Fibroblast of lung (primary cell): Measurements from ENCODE around the gene LRP8. TPM values are rescaled to one million over a fixed set of nuclear protein-coding genes. Genes with fewer than 3 reads are reported as not detected.

Source experiments
- DNase-seq, 2 donors: peaks; one replicate each; pipeline versions ENCODE4 v3.0.0 to v3.0.0-alpha.2; 2010; ENCODE audit warnings: low read depth in 2 of 2
- H2AFZ ChIP-seq: 2 replicates; pipeline ENCODE4 v1.5.1; 2012; ENCODE audit warnings: low read length, control low read depth, inconsistent platforms
- H3K27ac ChIP-seq: 2 replicates; pipeline ENCODE4 v1.5.1; 2011; ENCODE audit warnings: low read length, control low read depth; ENCODE audit not compliant: insufficient read depth
- H3K27me3 ChIP-seq: 2 replicates; pipeline ENCODE4 v1.5.1; 2011; ENCODE audit warnings: mild to moderate bottlenecking, low read length; ENCODE audit not compliant: control insufficient read depth, insufficient read depth
- H3K36me3 ChIP-seq: 2 replicates; pipeline ENCODE4 v1.5.1; 2011; ENCODE audit warnings: low read length; ENCODE audit not compliant: control insufficient read depth, insufficient read depth
- H3K4me1 ChIP-seq: 2 replicates; pipeline ENCODE4 v1.5.1; 2011; ENCODE audit warnings: low read length; ENCODE audit not compliant: control insufficient read depth, insufficient read depth; ENCODE audit errors: extremely low read depth
- H3K4me2 ChIP-seq: 2 replicates; pipeline ENCODE4 v1.5.1; 2011; ENCODE audit warnings: low read length, control low read depth; ENCODE audit not compliant: insufficient read depth; ENCODE audit errors: extremely low read depth
- H3K4me3 ChIP-seq, 4 experiments: fragments of 200-600 bp in 1 of 4; sonication (generic) in 1 of 4; replicated peaks in 1 of 4; 2 replicates each; pipeline ENCODE4 v1.5.1; 2011 to 2016; ENCODE audit warnings: low read length in 4 of 4, low read depth in 3 of 4, mild to moderate bottlenecking in 3 of 4, control low read depth in 2 of 4, inconsistent platforms in 1 of 4, mixed read lengths in 1 of 4; ENCODE audit not compliant: insufficient read depth in 1 of 4; ENCODE audit errors: control extremely low read depth in 1 of 4
- H3K79me2 ChIP-seq: 2 replicates; pipeline ENCODE4 v1.5.1; 2012; ENCODE audit warnings: mild to moderate bottlenecking, low read length, inconsistent platforms; ENCODE audit not compliant: control insufficient read depth, insufficient read depth
- H3K9ac ChIP-seq: 2 replicates; pipeline ENCODE4 v1.5.1; 2011; ENCODE audit warnings: mild to moderate bottlenecking, low read length, control low read depth; ENCODE audit not compliant: insufficient read depth
- H3K9me3 ChIP-seq: 2 replicates; pipeline ENCODE4 v1.5.1; 2012; ENCODE audit warnings: low read depth, low read length; ENCODE audit not compliant: control insufficient read depth, insufficient read depth
- H4K20me1 ChIP-seq: 2 replicates; pipeline ENCODE4 v1.5.1; 2011; ENCODE audit warnings: low read length; ENCODE audit not compliant: control insufficient read depth, insufficient read depth; ENCODE audit errors: extremely low read depth
- CTCF ChIP-seq, 2 donors: IDR thresholded peaks in 1 of 2; conservative IDR thresholded peaks in 1 of 2; 1 replicate in 1 of 2; 2 replicates in 1 of 2; pipeline ENCODE4 v1.5.1; 2011 to 2012; ENCODE audit warnings: low read length in 2 of 2, control low read depth in 1 of 2, inconsistent platforms in 1 of 2, low read depth in 1 of 2, mild to moderate bottlenecking in 1 of 2
- EZH2 ChIP-seq: IDR thresholded peaks from 2 replicates; pipeline ENCODE4 v1.5.1; 2012; ENCODE audit warnings: low read length, control low read depth, mild to moderate bottlenecking; ENCODE audit errors: missing control alignments
- polyA plus RNA-seq, 2 donors: library from polyadenylated mRNA; depleted of rRNA in 1 of 2; stranded (reverse) in 1 of 2; unstranded in 1 of 2; fragments of >200 nt; gene quantifications; 2 replicates each; pipeline ENCODE4 v1.2.1, GENCODE V29; 2011 to 2012; ENCODE audit warnings: missing spikeins in 1 of 2
- total RNA-seq: library from RNA; depleted of rRNA; stranded (reverse); fragments of >200 nt; gene quantifications from 2 replicates; pipeline ENCODE4 v1.2.1, GENCODE V29; 2014

LRP8 gene
- total and polyA plus RNA-seq, 2 donors (not counting 1 experiment from before 2014, with no cell fraction given), result 8.4 to 10.3 TPM

GRCh38 chr1:53258216-53258615 lies 69.7 kb downstream of the LRP8 start:
- no peaks in the 10 kb centered on the region for H3K27me3 ChIP-seq
- H2AFZ ChIP-seq, result no peak overlapping the region
- H3K4me3 ChIP-seq, result no peak overlapping the region
- H3K9ac ChIP-seq, result no peak overlapping the region
- H3K27ac ChIP-seq, result no peak overlapping the region
- no peak for TF ChIP-seq CTCF (conservative IDR thresholded peaks at IDR 0.05 in 1 of 2, IDR thresholded peaks at IDR 0.05 in 1 of 2; ENCODE audit: low read depth in 1 of 2, low read length in 2 of 2)
- TF ChIP-seq EZH2, result no peak
- no peaks in the 10 kb centered on the region for H4K20me1 ChIP-seq
- H3K4me2 ChIP-seq, result no peak overlapping the region
- no peaks in the 10 kb centered on the region for H3K79me2 ChIP-seq
- no peak for DNase-seq
- H3K36me3 ChIP-seq, result peaks cover 5% of the 10 kb centered on the region
- H3K4me1 ChIP-seq, result no peaks in the 10 kb centered on the region
- H3K9me3 ChIP-seq, result no peaks in the 10 kb centered on the region

- no peak overlapping the region for H3K4me2 ChIP-seq
- no peak overlapping the region for H3K27ac ChIP-seq
- H3K27me3 ChIP-seq, result no peaks in the 10 kb centered on the region
- H3K36me3 ChIP-seq, result peaks cover 5% of the 10 kb centered on the region
- H3K79me2 ChIP-seq, result no peaks in the 10 kb centered on the region
- no peak overlapping the region for H3K9ac ChIP-seq
- no peaks in the 10 kb centered on the region for H4K20me1 ChIP-seq
- TF ChIP-seq CTCF (conservative IDR thresholded peaks at IDR 0.05 in 1 of 2, IDR thresholded peaks at IDR 0.05 in 1 of 2; ENCODE audit: low read depth in 1 of 2, low read length in 2 of 2) (no peak), EZH2 (no peak)
- no peak for DNase-seq
- no peaks in the 10 kb centered on the region for H3K9me3 ChIP-seq
- no peaks in the 10 kb centered on the region for H3K4me1 ChIP-seq
- no peak overlapping the region for H2AFZ ChIP-seq
- no peak overlapping the region for H3K4me3 ChIP-seq
Observed at GRCh38 chr1:53257454-53258081, 70.3 kb downstream of the LRP8 start.

GRCh38 chr1:53256511-53257453 lies 71.1 kb downstream of the LRP8 start:
- Histone ChIP-seq H3K27me3 (no peaks in the 10 kb centered on the region), H3K4me3 (no peak overlapping the region), H3K79me2 (no peaks in the 10 kb centered on the region), H4K20me1 (no peaks in the 10 kb centered on the region), H3K36me3 (peaks cover 5% of the 10 kb centered on the region), H2AFZ (no peak overlapping the region), H3K9me3 (no peaks in the 10 kb centered on the region), H3K4me1 (no peaks in the 10 kb centered on the region), H3K27ac (no peak overlapping the region), H3K4me2 (no peak overlapping the region), H3K9ac (no peak overlapping the region)
- TF ChIP-seq CTCF (conservative IDR thresholded peaks at IDR 0.05 in 1 of 2, IDR thresholded peaks at IDR 0.05 in 1 of 2; ENCODE audit: low read depth in 1 of 2, low read length in 2 of 2), result no peak
- no peak for TF ChIP-seq EZH2
- no peak for DNase-seq
